Measurements from ENCODE around the gene TXNDC16.

- TF ChIP-seq CTCF (IDR thresholded peaks at IDR 0.05; ENCODE audit: insufficient read depth, low read depth, low read length) = no peak
- no peak for TF ChIP-seq EZH2 (IDR thresholded peaks at IDR 0.05; ENCODE audit: insufficient read depth, low read length)
Measured at GRCh38 chr14:52481864-52482263, 70.4 kb downstream of the TXNDC16 start.

Data from astrocyte (in vitro differentiated cells and primary cell).